ENCODE data around the gene ADARB2. TPM values are rescaled to one million over a fixed set of nuclear protein-coding genes. Genes with fewer than 3 reads are reported as not detected.

Gene ADARB2
- total RNA-seq, 3 donors from 2014 or later (not counting 1 experiment from before 2014, with no cell fraction given): 0.27 to 0.78 (median 0.40) TPM

DNA sequence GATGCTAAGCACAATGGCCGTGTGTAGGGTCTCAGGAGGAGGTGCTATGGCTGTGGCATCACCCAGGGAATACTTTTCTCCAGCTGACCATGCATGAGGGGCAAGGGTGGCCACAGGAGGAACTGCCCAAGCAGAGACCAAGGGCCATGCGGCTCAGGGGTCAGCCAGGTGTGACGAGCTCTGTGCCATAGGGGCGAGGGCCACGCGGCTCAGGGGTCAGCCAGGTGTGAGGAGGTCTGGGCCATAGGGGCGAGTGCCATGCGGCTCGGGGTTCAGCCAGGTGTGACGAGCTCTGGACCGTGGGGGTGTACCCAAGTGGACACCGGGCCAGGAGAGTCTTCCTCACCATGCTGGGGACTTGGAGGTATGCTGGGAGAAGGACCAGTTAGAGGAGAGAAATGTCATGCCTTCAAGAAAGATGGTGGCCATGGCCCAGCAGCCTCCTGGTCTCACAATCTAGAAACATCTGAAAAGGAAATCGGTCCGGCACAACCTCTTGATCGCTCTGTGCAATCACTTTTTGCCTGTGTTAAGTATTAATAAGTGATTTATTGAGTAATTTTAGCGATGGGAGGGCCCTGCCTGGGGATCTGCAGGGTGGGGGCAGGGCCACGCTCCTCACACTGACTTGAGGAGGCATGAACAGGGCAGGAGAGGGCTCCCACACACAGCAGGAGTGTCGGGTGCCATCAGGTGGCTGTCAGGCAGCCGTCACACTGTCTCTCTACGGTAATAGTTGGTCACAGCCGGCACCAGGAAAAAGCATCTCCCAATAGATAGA is 265.0 kb downstream of the ADARB2 start:
- WGBS (ENCODE audit: insufficient coverage): 88% methylated on average over 21 of the region's 21 CpGs

GRCh38 chr10:1468811-1469210 is 268.5 kb downstream of the ADARB2 start:
- WGBS (ENCODE audit: insufficient coverage): 81% methylated on average over 10 of the region's 10 CpGs
- intact Hi-C loops (cut with micrococcal nuclease): no loop called here
- no peak overlapping the region for H3K27ac Mint-ChIP-seq
- H3K9me3 Mint-ChIP-seq: no peaks in the 10 kb centered on the region
- ATAC-seq (no peak), DNase-seq (no peak)
- TF ChIP-seq, protein P1, sequence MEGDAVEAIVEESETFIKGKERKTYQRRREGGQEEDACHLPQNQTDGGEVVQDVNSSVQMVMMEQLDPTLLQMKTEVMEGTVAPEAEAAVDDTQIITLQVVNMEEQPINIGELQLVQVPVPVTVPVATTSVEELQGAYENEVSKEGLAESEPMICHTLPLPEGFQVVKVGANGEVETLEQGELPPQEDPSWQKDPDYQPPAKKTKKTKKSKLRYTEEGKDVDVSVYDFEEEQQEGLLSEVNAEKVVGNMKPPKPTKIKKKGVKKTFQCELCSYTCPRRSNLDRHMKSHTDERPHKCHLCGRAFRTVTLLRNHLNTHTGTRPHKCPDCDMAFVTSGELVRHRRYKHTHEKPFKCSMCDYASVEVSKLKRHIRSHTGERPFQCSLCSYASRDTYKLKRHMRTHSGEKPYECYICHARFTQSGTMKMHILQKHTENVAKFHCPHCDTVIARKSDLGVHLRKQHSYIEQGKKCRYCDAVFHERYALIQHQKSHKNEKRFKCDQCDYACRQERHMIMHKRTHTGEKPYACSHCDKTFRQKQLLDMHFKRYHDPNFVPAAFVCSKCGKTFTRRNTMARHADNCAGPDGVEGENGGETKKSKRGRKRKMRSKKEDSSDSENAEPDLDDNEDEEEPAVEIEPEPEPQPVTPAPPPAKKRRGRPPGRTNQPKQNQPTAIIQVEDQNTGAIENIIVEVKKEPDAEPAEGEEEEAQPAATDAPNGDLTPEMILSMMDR (IDR thresholded peaks at IDR 0.05): no peak
- no peaks in the 10 kb centered on the region for H3K4me1 Mint-ChIP-seq
- H3K9me3 ChIP-seq (ENCODE audit: control insufficient read depth, insufficient read depth, low read length): no peaks in the 10 kb centered on the region
- H3K4me1 ChIP-seq (ENCODE audit: control insufficient read depth, insufficient read depth, low read length): no peaks in the 10 kb centered on the region
- H3K36me3 Mint-ChIP-seq: no peaks in the 10 kb centered on the region
- no peak overlapping the region for H3K4me3 Mint-ChIP-seq
- H3K27me3 ChIP-seq (ENCODE audit: control insufficient read depth, insufficient read depth, low read length): no peaks in the 10 kb centered on the region
- no peak overlapping the region for H3K27ac ChIP-seq (ENCODE audit: low read length)
- H3K4me3 ChIP-seq (ENCODE audit: low read length): no peak overlapping the region
- peaks cover 0 to 2% of the 10 kb centered on the region in 2 donors for H3K27me3 Mint-ChIP-seq (ENCODE audit: low read depth in 2 of 2)
- no peaks in the 10 kb centered on the region for H3K36me3 ChIP-seq (ENCODE audit: control insufficient read depth, insufficient read depth, low read length)

More for the DNA sequence above, 265.0 kb downstream of the ADARB2 start:
- ATAC-seq (no peak), DNase-seq (no peak)
- no peaks in the 10 kb centered on the region for H3K9me3 Mint-ChIP-seq
- Histone ChIP-seq H3K9me3 (ENCODE audit: control insufficient read depth, insufficient read depth, low read length) (no peaks in the 10 kb centered on the region), H3K27ac (ENCODE audit: low read length) (no peak overlapping the region), H3K36me3 (ENCODE audit: control insufficient read depth, insufficient read depth, low read length) (no peaks in the 10 kb centered on the region), H3K4me3 (ENCODE audit: low read length) (no peak overlapping the region), H3K4me1 (ENCODE audit: control insufficient read depth, insufficient read depth, low read length) (no peaks in the 10 kb centered on the region), H3K27me3 (ENCODE audit: control insufficient read depth, insufficient read depth, low read length) (no peaks in the 10 kb centered on the region)
- peaks cover 0 to 2% of the 10 kb centered on the region in 2 donors for H3K27me3 Mint-ChIP-seq (ENCODE audit: low read depth in 2 of 2)
- TF ChIP-seq, protein P1 (IDR thresholded peaks at IDR 0.05): no peak
- intact Hi-C loops (cut with micrococcal nuclease): no loop called here
- H3K4me1 Mint-ChIP-seq: no peaks in the 10 kb centered on the region
- no peak overlapping the region for H3K4me3 Mint-ChIP-seq
- H3K27ac Mint-ChIP-seq: no peak overlapping the region
- no peaks in the 10 kb centered on the region for H3K36me3 Mint-ChIP-seq

- 76% methylated on average over 21 of the region's 23 CpGs for WGBS (ENCODE audit: insufficient coverage)
- Mint-ChIP-seq H3K27ac (no peak overlapping the region), H3K4me3 (no peak overlapping the region), H3K9me3 (no peaks in the 10 kb centered on the region), H3K27me3 (ENCODE audit: low read depth in 2 of 2) (peaks cover 0 to 4% of the 10 kb centered on the region in 2 donors), H3K36me3 (no peaks in the 10 kb centered on the region), H3K4me1 (no peaks in the 10 kb centered on the region)
- Histone ChIP-seq H3K9me3 (ENCODE audit: control insufficient read depth, insufficient read depth, low read length) (no peaks in the 10 kb centered on the region), H3K27me3 (ENCODE audit: control insufficient read depth, insufficient read depth, low read length) (no peaks in the 10 kb centered on the region), H3K36me3 (ENCODE audit: control insufficient read depth, insufficient read depth, low read length) (no peaks in the 10 kb centered on the region), H3K4me3 (ENCODE audit: low read length) (no peak overlapping the region), H3K4me1 (ENCODE audit: control insufficient read depth, insufficient read depth, low read length) (no peaks in the 10 kb centered on the region), H3K27ac (ENCODE audit: low read length) (no peak overlapping the region)
- ATAC-seq (no peak), DNase-seq (no peak)
- TF ChIP-seq, protein P1 (IDR thresholded peaks at IDR 0.05): no peak
- intact Hi-C loops (cut with micrococcal nuclease): no loop called here
These were observed 269.8 kb downstream of the ADARB2 start for GRCh38 chr10:1467334-1468076.
